HepG2 (cell line): ENCODE results near the gene APBB1IP. TPM values are rescaled to one million over a fixed set of nuclear protein-coding genes. Genes with fewer than 3 reads are reported as not detected.
A peak's percentile ranks its signal among the peaks of the same experiment; 100 is the strongest.

Experiments used
- ATAC-seq: fragments of 200-7000 bp; cut with Tn5 transposase; 3 replicates; pipeline ENCODE4 v1.9.1; 2020; ENCODE audit warnings: mild to moderate bottlenecking, moderate library complexity
- BruUV-seq: library from RNA; stranded (reverse); fragments of 400-500 nt; replicated peaks from 2 replicates; lab custom pipeline; 2021; lab: Mats Ljungman, UMichigan
- CTCF ChIA-PET: fragments of 300-600 bp; formaldehyde crosslinking; extraction: SDS; loops from one replicate; lab custom pipeline; 2021; ENCODE audit warnings: low total read pairs, inconsistent platforms, low intra/inter-chr PET ratio; lab: Yijun Ruan, JAX
- POLR2A ChIA-PET: fragments of 350-600 bp; sonication (Branson Sonifier 250); formaldehyde crosslinking; loops from one replicate; lab custom pipeline; 2020; ENCODE audit warnings: antibody characterized with exemption, inconsistent platforms; lab: Yijun Ruan, JAX
- DNase-seq: peaks from one replicate; pipeline ENCODE4 v3.0.0-alpha.2; 2015; ENCODE audit warnings: low spot score
- FAIRE-seq: peaks from 3 replicates; lab custom pipeline; 2011; peaks lifted over from hg19 to GRCh38; lab: Jason Lieb, UNC
- H2AFZ ChIP-seq: one replicate; pipeline ENCODE4 v1.6.1; 2011; ENCODE audit warnings: low read length, inconsistent platforms
- H3K27ac ChIP-seq: fragments of 300-600 bp; 3 replicates; pipeline ENCODE4 v1.8.0; 2011; ENCODE audit warnings: mixed run types, mild to moderate bottlenecking, mixed read lengths, low read length, inconsistent platforms; ENCODE audit not compliant: insufficient read depth; ENCODE audit errors: extremely low read length
- H3K27me3 ChIP-seq, 2 experiments: fragments of 200-600 bp in 1 of 2; 2 replicates in 1 of 2; 3 replicates in 1 of 2; pipeline versions ENCODE4 v1.6.0 to v1.8.0; 2011; ENCODE audit warnings: low read length in 2 of 2, mild to moderate bottlenecking in 2 of 2, moderate library complexity in 2 of 2, inconsistent platforms in 1 of 2; ENCODE audit not compliant: insufficient read depth in 2 of 2, control insufficient read depth in 1 of 2
- H3K36me3 ChIP-seq, 2 experiments: fragments of 200-600 bp in 1 of 2; replicated peaks in 1 of 2; 2 replicates in 1 of 2; 3 replicates in 1 of 2; pipeline versions ENCODE4 v1.5.1 to v1.8.0; 2011; ENCODE audit warnings: low read length in 2 of 2, inconsistent platforms in 1 of 2; ENCODE audit not compliant: insufficient read depth in 2 of 2, control insufficient read depth in 1 of 2
- H3K4me1 ChIP-seq: 2 replicates; pipeline ENCODE4 v1.5.1; 2012; ENCODE audit warnings: low read length, inconsistent platforms; ENCODE audit not compliant: insufficient read depth
- H3K4me2 ChIP-seq: 2 replicates; pipeline ENCODE4 v1.6.0; 2011; ENCODE audit warnings: low read depth, low read length, inconsistent platforms
- H3K4me3 ChIP-seq, 3 experiments: fragments of 200-600 bp in 1 of 3; sonication (generic), shearing (Covaris generic) in 1 of 3; replicated peaks in 1 of 3; 2 replicates each; pipeline ENCODE4 v1.5.1; 2011 to 2016; ENCODE audit warnings: low read length in 3 of 3, inconsistent platforms in 2 of 3, low read depth in 2 of 3, mild to moderate bottlenecking in 2 of 3, control low read depth in 1 of 3, mixed read lengths in 1 of 3; ENCODE audit not compliant: insufficient read depth in 1 of 3
- H3K79me2 ChIP-seq: one replicate; pipeline ENCODE4 v1.6.1; 2011; ENCODE audit warnings: low read length, inconsistent platforms; ENCODE audit not compliant: insufficient read depth
- H3K9ac ChIP-seq: 2 replicates; pipeline ENCODE4 v1.6.0; 2011; ENCODE audit warnings: mild to moderate bottlenecking, low read depth, low read length, inconsistent platforms; ENCODE audit not compliant: insufficient read depth
- H3K9me3 ChIP-seq: 2 replicates; pipeline ENCODE4 v1.5.1; 2012; ENCODE audit warnings: mild to moderate bottlenecking, low read length
- H4K20me1 ChIP-seq: 2 replicates; pipeline ENCODE4 v1.6.0; 2011; ENCODE audit warnings: inconsistent platforms, mild to moderate bottlenecking, low read length, moderate library complexity; ENCODE audit not compliant: insufficient read depth
- CREBL2 ChIP-seq: sonication (generic); formaldehyde crosslinking; IDR thresholded peaks from 2 replicates; pipeline ENCODE4 v1.8.1; 2023; ENCODE audit warnings: missing genetic modification reagents, mild to moderate bottlenecking, borderline replicate concordance
- CTCF ChIP-seq: sonication (generic); formaldehyde crosslinking; IDR thresholded peaks from 2 replicates; pipeline ENCODE4 v1.5.0; 2020; ENCODE audit warnings: mild to moderate bottlenecking, missing genetic modification reagents, moderate library complexity
- GTF2F1 ChIP-seq: fragments of 150-350 bp; IDR thresholded peaks from 2 replicates; pipeline ENCODE4 v1.6.1; 2014; ENCODE audit warnings: low read length
- KDM5A ChIP-seq: fragments of 200-600 bp; sonication (generic); IDR thresholded peaks from 2 replicates; pipeline ENCODE4 v1.7.0; 2018; ENCODE audit warnings: antibody characterized with exemption, mild to moderate bottlenecking, low read length, borderline replicate concordance
- MXD4 ChIP-seq: IDR thresholded peaks from 2 replicates; pipeline ENCODE4 v1.6.1; 2016; ENCODE audit warnings: mild to moderate bottlenecking, missing biosample characterization, missing genetic modification reagents
- NCOA1 ChIP-seq: sonication (generic); formaldehyde crosslinking; IDR thresholded peaks from 2 replicates; pipeline ENCODE4 v1.9.0; 2021; ENCODE audit warnings: missing genetic modification reagents
- ZBTB37 ChIP-seq: sonication (generic); formaldehyde crosslinking; IDR thresholded peaks from 2 replicates; pipeline ENCODE4 v1.4.0; 2020; ENCODE audit warnings: mild to moderate bottlenecking, missing genetic modification reagents
- ZNF274 ChIP-seq: sonication (generic); formaldehyde crosslinking; IDR thresholded peaks from 2 replicates; pipeline ENCODE4 v1.5.1; 2020; ENCODE audit warnings: mild to moderate bottlenecking, missing genetic modification reagents
- ZNF564 ChIP-seq: sonication (generic); formaldehyde crosslinking; IDR thresholded peaks from 2 replicates; pipeline ENCODE4 v1.8.1; 2023; ENCODE audit warnings: mild to moderate bottlenecking, missing genetic modification reagents
- ZNF639 ChIP-seq: conservative IDR thresholded peaks from 2 replicates; pipeline ENCODE4 v1.6.1; 2018; ENCODE audit warnings: missing genetic modification reagents
- WGBS: methylation state at CpG from one replicate; pipeline ENCODE4 v1.1.6; 2017; ENCODE audit warnings: low lambda C conversion rate; 5-methylcytosine and 5-hydroxymethylcytosine counted together
- in situ Hi-C: cut with HindIII; loops from 2 replicates; pipeline ENCODE4 v1.10.0; 2017; ENCODE audit warnings: low pct_unique_long_range_greater_than_20kb; ENCODE audit not compliant: extremely low pct_ligation_motif_present
- intact Hi-C: fragments of 100-400 bp; cut with micrococcal nuclease; formaldehyde crosslinking; loops from one replicate; pipeline ENCODE4 v1.10.0; 2022; ENCODE audit not compliant: unreplicated experiment
- polyA plus RNA-seq, 8 experiments: library from polyadenylated mRNA; depleted of rRNA in 3 of 8; stranded (reverse) in 7 of 8; unstranded in 1 of 8; fragments of >200 nt; fragmentation: Illumina TruSeq in 4 of 8; extraction: Trizol in 4 of 8; gene quantifications; 2 replicates each; pipeline versions ENCODE4 v1.2.1 to v1.2.3, GENCODE V29; 2011 to 2016; ENCODE audit warnings: low read depth in 4 of 8, missing spikeins in 1 of 8, mixed read lengths in 1 of 8; ENCODE audit not compliant: insufficient read depth in 1 of 8
- total RNA-seq, 5 experiments: library from RNA; depleted of rRNA; stranded (reverse); fragments of >200 nt; fragmentation: Illumina TruSeq; extraction: Trizol; gene quantifications; 2 replicates each; pipeline ENCODE4 v1.2.3, GENCODE V29; 2016; ENCODE audit warnings: low read depth in 1 of 5

The APBB1IP gene
- total and polyA plus RNA-seq, 2 of the 13 experiments (the other 11 are each of a cell fraction or from before 2014, with no cell fraction given), result 0.08 TPM; not detected in 1

- FAIRE-seq (no peak), DNase-seq (no peak), ATAC-seq (peak; percentile 24; the same call in 1 of the 3 replicates)
- ChIA-PET CTCF (no interaction called here), POLR2A (no interaction called here)
- Histone ChIP-seq H3K9ac (no peak overlapping the region), H3K79me2 (no peaks in the 10 kb centered on the region), H3K9me3 (no peaks in the 10 kb centered on the region), H3K27me3 (peaks cover 0 to 16% of the 10 kb centered on the region in 2 experiments; a peak in 2 of 5 replicates), H4K20me1 (no peaks in the 10 kb centered on the region), H2AFZ (no peak overlapping the region), H3K4me3 (no peak overlapping the region), H3K36me3 (no peaks in the 10 kb centered on the region), H3K4me1 (no peaks in the 10 kb centered on the region), H3K27ac (no peak overlapping the region), H3K4me2 (no peak overlapping the region)
- BruUV-seq, result no TSS peak
- WGBS, result 60% methylated on average over 1 of the region's 7 CpGs
- in situ Hi-C loops, result no loop called here
- intact Hi-C loops, result no loop called here
- TF ChIP-seq CTCF (CRISPR knock-in tag) (peak; percentile 20; the same call in 1 of the 2 replicates), NCOA1 (CRISPR knock-in tag) (no peak)
- TF ChIP-seq, all 625 proteins: peak for 1
Measured at GRCh38 chr10:26534384-26534783, 96.2 kb downstream of the APBB1IP start.

- POLR2A ChIA-PET, result no interaction called here
- no peak for TF ChIP-seq MXD4 (CRISPR knock-in tag)
- no peak for TF ChIP-seq ZNF639
- no peak for TF ChIP-seq ZBTB37 (CRISPR knock-in tag)
- no peak for TF ChIP-seq GTF2F1
- no peak for TF ChIP-seq KDM5A
- no peak for TF ChIP-seq CREBL2 (CRISPR knock-in tag)
- no peak for TF ChIP-seq ZNF564
- no peak for TF ChIP-seq ZNF274 (CRISPR knock-in tag)
- TF ChIP-seq, all 625 proteins: peak for 0
- no peaks in the 10 kb centered on the region for H4K20me1 ChIP-seq
- H3K4me2 ChIP-seq, result no peak overlapping the region
- in situ Hi-C loops, result no loop called here
- FAIRE-seq (no peak), DNase-seq (no peak), ATAC-seq (no peak)
- no peaks in the 10 kb centered on the region for H3K79me2 ChIP-seq
- BruUV-seq, result no TSS peak
- intact Hi-C loops, result loop anchor here (5.0 kb wide), 1 partner anchor 183 kb away; no protein-coding TSS in a partner anchor
- no peak overlapping the region for H3K27ac ChIP-seq
- CTCF ChIA-PET, result no interaction called here
- H3K9me3 ChIP-seq, result no peaks in the 10 kb centered on the region
- under 1% methylated on average over 5 of the region's 5 CpGs for WGBS
- peaks cover 1 to 3% of the 10 kb centered on the region in 2 experiments; a peak in 2 of 5 replicates for H3K27me3 ChIP-seq
- H3K36me3 ChIP-seq, result no peaks in the 10 kb centered on the region
- no peak overlapping the region for H3K4me3 ChIP-seq
- no peak overlapping the region for H3K9ac ChIP-seq
- no peak overlapping the region for H2AFZ ChIP-seq
- no peaks in the 10 kb centered on the region for H3K4me1 ChIP-seq
Measured at GRCh38 chr10:26540601-26541000, 102.5 kb downstream of the APBB1IP start.
